GM18505 (cell line): ENCODE measurements around the gene MYOM1.

ENCODE experiments used
- ATAC-seq: cut with Tn5 transposase; IDR thresholded peaks from one replicate; pipeline ENCODE4 v1.9.1; 2021; ENCODE audit not compliant: unreplicated experiment
- POLR2A ChIP-seq: IDR thresholded peaks from 4 replicates; pipeline ENCODE4 v1.6.1; 2011; ENCODE audit warnings: borderline replicate concordance; ENCODE audit not compliant: insufficient read depth, insufficient read length; ENCODE audit errors: extremely low read depth

Gene MYOM1

DNA sequence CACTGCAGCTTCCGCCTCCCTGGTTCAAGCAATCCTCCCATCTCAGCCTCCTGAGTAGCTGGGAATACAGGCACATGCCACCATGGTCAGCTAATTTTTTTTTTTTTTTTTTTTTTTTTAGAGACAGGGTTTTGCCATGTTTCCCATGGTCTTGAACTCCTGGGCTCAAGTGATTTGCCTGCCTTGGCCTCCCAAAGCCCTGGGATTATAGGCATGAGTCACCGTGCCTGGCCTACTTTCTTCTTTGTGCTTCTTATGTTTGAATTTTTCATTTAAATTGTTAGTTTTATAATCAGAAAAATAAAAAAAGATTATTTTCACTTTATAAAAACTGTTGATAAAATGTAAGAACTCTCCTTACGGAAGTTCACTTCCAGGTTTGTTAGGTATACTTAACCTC is 105.3 kb downstream of the MYOM1 start:
- no peak for ATAC-seq
- TF ChIP-seq POLR2A = no peak

DNA sequence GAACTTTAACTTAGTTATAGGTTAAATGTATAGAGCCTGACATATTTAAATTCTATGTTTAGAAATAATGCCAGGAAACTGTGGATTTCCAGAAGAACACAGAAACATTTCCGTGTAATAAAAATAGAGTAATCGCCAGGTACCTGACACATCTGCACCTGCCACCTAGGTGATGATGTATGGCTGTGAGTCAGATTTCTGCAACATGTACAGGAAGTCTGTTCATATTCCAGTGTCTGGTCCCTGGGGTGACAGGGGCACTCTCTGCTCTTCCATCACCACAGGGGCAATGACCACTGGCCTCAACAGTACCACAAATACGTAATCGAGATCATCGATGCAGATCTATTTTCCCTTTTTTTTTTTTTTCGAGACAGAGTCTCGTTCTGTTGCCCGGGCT is 105.7 kb downstream of the MYOM1 start:
- no peak for TF ChIP-seq POLR2A
- ATAC-seq = no peak

DNA sequence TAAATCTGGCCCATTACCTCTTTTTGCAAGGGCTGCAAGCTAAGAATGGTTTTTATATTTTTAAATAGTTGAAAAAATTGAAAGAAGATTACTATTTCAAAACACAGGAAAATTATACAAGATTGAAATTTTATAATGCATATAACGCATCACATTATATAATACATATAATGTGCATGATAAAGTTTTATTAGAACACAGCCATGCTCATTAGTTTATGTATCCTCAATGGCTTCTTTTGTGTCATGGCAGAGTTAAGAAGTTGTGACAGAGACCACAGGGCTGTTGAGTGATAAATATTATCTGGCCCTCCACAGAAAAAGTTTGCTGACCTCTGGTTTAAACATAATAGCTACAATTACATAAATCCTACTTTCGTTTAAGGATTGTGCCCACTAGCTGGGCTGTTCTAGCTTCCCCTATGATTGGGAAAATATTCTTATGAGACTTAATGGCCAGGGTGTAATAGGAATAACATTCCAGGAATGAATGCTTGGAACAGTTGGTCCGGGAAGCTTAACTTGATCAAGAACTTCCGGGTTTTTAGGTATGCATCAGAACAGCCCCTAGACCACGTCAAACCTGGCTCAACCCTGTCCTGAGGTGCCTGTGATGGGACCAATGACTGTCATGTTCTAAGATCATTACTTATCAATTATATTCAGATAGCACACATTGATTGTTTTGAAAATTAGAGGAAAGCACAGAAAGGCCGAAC is 108.1 kb downstream of the MYOM1 start:
- no peak for TF ChIP-seq POLR2A
- no peak for ATAC-seq

DNA sequence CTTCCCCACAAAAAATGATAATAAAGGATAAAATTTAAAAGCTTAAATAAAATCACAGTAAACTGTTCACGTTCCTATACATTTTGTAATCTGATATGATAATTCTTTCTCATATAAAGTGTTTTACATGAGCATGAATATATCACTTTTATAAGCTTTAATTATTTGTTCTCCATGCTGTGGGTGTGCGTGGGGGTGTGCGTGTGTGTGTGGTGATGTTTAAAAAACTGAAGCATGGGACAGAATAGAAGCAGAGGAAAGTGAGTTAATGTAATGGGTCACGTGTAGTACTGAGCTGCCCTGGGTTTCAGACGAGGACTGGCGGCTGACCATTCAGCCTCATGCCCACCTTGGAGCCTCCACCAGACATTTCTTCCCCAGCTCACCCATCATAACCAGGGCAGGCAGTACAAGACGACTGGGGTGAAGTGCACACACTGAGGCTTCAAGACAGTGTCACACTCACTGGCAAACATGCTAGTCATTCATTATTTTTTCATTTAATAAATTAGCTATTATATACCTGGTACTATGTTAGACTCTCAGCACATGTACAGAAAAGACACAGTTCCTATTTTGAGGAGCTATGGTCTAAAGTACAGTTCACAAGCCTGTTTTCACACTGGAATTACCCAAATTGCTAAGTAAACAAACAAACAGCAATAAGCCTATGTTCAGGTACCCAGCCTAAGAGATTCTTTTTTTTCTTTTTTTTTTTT is 109.6 kb downstream of the MYOM1 start:
- ATAC-seq = peak; percentile 56

DNA sequence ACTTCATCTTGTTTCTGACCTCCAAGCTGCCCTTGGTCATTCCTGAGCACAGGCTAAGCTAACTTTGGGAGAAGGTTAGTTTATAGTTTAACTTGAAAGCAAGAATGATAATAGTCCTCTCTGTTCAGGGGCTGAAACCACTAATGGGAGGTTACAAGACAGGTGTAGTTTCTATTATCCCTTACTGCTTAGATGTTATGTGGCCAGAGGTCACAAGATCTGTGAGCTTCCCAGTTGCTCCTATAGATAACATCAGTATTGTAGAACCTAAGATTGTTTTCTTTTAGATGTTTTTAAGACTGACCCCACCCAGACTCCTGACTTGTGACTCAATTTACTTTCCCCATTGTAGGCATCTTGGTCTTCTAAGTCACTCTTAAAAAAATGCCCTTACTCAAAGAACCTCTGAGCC is 112.0 kb downstream of the MYOM1 start:
- no peak for TF ChIP-seq POLR2A

More for the DNA sequence above, 109.6 kb downstream of the MYOM1 start:
- TF ChIP-seq POLR2A = no peak

DNA sequence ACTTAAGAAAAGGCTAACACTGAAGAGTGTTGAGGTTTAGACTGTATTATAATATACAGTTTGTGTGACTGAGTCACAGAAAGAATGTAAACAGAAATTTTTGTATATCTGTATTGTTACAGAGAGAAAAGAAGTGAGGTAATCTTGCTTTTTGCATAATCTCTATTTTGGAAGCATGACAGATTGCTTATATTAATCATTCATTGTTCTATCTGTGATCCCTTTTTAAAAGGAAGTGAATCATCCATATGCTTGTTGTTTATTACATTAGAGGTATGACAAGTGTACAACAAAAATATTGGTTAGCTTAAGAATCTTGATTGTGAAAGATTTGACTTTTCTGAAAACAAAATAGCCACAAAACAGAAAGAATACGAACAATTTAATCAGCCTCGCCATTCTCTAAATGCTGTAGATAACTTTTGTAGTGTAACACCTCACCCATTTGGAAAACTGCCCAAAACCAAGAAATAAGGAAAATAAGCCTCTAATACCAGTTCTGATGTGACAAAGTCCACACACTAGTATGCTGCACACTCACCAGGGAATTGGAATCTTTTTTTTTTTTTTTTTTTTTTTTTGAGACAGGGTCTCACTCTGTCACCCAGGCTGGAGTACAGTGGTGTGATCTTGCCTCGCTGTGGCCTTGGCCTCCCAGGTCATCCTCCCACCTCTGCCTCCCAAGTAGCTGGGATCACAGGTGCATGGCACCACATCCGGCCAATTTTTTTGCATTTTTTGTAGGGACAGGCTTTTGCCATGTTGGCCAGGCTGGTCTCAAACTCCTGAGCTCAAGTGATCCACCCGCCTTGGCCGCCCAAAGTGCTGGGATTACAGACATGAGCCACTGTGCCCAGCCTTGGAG is 115.3 kb downstream of the MYOM1 start:
- ATAC-seq = no peak
- no peak for TF ChIP-seq POLR2A

More for the DNA sequence above, 112.0 kb downstream of the MYOM1 start:
- no peak for ATAC-seq

DNA sequence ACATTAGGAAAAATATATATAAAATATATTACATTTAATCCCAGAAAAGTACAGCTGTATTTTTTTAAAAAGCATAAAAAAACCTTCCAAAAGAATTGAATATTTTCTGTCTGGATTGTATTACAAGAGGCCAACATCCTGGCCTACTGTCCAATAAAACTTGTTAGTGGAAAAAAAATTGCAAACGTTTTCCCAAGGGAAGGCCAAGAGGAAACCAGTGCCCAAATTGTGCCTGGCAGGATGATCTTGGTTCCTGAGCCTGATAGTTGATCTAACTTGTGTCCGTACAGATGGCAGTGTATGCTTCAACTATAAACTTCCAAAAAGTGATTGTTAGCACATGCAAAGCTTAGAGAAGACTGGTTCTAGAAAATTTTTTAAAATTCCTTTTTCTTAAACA is 116.2 kb downstream of the MYOM1 start:
- no peak for ATAC-seq
- TF ChIP-seq POLR2A = no peak

DNA sequence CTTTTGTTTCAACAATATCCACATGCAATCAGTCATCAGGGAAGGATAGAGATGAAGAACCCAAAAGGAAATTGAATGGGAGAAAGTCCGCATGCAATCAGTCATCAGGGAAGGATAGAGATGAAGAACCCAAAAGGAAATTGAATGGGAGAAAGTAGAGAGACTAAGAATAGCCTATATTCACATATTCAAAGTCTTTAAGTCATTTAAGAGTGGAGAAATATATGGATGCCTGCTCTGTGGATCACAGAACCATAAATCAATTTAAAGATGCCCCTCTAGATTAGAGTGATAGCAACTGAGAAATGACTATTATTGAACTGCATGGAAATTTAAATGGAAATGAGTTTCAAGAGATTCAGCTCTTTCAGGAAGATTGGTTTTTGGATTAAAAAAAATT is 116.8 kb downstream of the MYOM1 start:
- no peak for ATAC-seq
- no peak for TF ChIP-seq POLR2A

DNA sequence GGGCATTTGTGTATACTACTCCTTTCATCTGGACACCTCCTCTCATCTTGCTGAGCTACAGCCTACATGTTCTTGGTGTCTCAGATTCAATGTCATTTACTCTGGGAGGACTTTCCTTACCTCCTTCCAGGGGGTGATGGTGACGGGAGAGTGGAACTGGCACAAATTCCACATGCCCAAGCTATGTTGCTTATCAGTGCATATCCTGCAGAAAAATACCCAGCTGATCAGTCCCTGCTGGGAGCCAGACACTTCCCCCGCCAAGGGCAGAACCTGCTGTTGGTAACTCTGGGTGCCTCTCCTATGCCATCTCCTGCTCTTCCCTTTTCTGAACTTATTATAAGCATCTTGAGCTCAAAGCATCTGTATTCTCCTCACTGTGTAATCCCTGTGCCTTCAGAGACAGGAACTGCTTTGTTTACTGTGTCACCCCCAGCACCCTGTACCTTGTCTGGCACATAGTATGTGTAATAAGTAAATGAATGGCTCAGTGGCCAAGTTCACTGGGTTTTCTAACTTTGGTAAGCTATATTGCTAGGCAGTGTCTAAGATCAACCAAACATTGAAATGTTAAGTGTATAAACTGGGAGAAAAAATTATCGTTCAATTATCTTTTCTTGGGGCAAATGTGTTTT is 119.2 kb downstream of the MYOM1 start:
- no peak for ATAC-seq
- no peak for TF ChIP-seq POLR2A

DNA sequence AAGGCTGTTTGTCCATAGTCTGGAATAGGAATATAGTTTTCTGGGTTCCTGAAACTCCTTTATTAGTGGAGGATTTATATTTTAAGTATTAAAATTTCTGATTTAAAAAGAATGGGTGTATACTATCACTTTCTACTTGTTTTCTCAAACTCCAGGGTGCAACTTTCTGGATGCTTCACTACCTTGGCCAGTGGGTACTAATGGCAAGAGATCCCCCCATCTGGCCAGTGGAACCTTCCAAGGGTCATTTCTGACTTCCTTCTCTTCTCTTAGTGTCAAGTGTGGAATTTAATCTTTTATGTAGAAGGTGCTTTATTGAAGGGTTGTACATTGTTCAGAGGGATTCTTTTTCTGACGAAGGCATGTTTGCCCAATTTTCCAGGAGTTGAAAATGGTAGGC is 120.4 kb downstream of the MYOM1 start:
- no peak for ATAC-seq
- TF ChIP-seq POLR2A = no peak

DNA sequence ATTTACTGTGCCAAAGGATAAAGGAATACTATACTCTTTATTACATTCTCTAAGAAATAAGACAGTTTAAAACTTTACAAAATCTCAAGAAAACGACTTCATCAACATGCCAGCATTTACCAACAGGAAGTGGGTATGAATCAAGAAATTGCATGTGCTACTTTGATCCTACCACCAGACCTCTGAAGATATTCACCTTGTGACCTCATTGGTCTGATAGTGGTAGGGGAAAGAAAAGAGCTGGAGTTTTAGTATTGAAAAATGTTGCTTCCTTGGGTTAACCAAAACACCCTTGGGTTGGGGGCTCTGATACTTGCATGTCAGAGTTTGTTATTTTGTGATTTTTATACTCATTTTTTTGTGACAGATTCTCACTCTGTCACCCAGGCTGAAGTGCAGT is 122.7 kb downstream of the MYOM1 start:
- no peak for ATAC-seq
- TF ChIP-seq POLR2A = no peak

DNA sequence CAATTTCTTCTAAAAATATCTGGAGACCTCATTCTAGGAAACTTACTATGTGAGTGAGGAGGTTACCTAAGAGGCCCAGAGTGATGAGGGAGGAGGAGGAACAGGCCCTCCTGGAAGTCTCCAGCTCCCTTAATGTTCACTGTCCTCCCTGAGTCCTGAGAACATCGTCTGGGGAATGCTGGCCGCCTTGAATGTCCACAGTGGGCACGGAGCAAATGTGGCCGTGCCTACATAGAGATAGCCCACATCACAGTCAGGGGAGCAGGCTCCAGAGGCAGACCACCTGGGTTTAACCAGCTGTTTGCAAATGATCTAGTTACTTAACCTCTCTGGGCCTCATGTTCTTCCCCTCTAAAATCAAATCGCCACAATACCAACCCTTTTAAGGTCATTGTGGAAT is 123.8 kb downstream of the MYOM1 start:
- ATAC-seq = no peak
- no peak for TF ChIP-seq POLR2A

DNA sequence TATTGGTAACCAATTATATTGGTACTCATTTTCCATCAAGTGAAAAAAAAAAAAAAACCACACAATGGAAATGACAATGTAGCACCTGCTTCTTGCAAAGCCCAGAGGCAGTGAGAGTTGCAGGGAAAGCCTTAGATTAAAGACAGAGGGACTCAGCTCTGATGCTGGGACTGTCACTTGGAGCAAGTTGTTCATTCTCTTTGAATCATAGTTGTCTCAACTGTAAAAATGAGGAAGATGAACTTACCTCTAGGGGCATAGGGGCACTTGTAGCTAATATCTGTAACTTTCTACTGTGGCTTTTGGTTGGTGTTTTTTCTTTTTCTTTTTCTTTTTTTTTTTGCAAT is 125.5 kb downstream of the MYOM1 start:
- TF ChIP-seq POLR2A = no peak
- ATAC-seq = no peak
